Measurements from ENCODE around the gene GRHPR. TPM values are rescaled to one million over a fixed set of nuclear protein-coding genes. Genes with fewer than 3 reads are reported as not detected.

GRHPR gene
- polyA plus RNA-seq, 2 of the 4 experiments (the other 2 are of a cell fraction): 111 to 146 TPM

DNA sequence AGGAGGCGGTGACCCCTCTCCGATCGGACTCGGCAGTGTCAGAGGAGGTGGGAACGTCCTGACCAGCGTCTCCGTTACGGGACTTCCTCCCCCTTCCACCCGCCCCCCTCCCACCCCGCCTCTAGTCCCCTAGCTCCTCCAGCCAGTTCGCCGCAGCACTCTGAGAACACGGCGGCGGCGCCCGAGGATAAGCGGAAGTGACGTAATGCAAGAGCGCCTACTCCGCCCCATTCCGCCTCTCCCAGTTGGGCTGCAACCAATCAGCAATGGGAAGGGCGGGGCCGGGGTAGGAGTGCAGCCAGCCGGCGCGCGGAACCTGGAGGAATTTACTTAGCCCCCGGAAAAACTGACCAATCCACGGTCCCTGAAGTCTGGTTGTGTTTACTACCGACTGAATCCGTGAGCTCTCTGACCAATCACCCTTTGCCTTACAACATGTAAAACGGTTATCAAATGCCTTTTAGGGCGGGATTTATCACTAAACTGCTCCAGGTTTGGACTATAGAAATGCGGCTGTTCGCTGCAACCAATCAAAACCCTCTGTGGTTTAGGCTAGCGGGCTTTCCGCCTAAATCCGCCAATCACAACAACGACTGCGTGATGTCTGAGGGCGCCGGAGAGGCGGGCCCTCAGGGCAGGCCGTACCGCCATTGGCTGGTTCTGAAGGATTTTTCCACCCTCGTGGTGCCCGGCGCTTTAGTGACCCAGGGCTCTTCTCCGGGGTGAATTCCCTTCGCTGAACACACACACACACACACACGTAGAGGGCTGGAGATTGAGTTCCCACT, 42.9 kb downstream of the GRHPR start, which contains the start of gene ZBTB5 (continued):
- TF ChIP-seq ZC3H11A (IDR thresholded peaks at IDR 0.05) (no peak), ZNF302 (CRISPR knock-in tag; IDR thresholded peaks at IDR 0.05) (no peak), RARB (CRISPR knock-in tag; IDR thresholded peaks at IDR 0.05) (no peak), NPAS2 (CRISPR knock-in tag; IDR thresholded peaks at IDR 0.05; ENCODE audit: borderline replicate concordance) (no peak), TP53 (CRISPR knock-in tag; IDR thresholded peaks at IDR 0.05) (no peak), HOXA7 (CRISPR knock-in tag; IDR thresholded peaks at IDR 0.05) (no peak), CBX8 (IDR thresholded peaks at IDR 0.05) (no peak), MAX (IDR thresholded peaks at IDR 0.05) (0 out of 2 replicates have a peak, but pooled peaks have one; percentile 65), PBX3 (IDR thresholded peaks at IDR 0.05) (peak; percentile 48; the same call in 1 of the 2 replicates), ATOH8 (CRISPR knock-in tag; IDR thresholded peaks at IDR 0.05; ENCODE audit: low read depth) (no peak), FOSB (CRISPR knock-in tag; IDR thresholded peaks at IDR 0.05) (no peak), KDM5A (IDR thresholded peaks at IDR 0.05) (no peak), ZFP36 (IDR thresholded peaks at IDR 0.05; ENCODE audit: borderline replicate concordance, partially characterized antibody) (no peak), REST (IDR thresholded peaks at IDR 0.05) (no peak), SMC3 (IDR thresholded peaks at IDR 0.05) (no peak), EP300 (IDR thresholded peaks at IDR 0.05) (no peak), POLR2A (IDR thresholded peaks at IDR 0.05; ENCODE audit: low read length) (peak; percentile 79), PHF8 (IDR thresholded peaks at IDR 0.05; ENCODE audit: borderline replicate concordance, low read depth) (no peak), CTCF (IDR thresholded peaks at IDR 0.05) (no peak), USF2 (IDR thresholded peaks at IDR 0.05) (peak; percentile 53), BHLHE40 (IDR thresholded peaks at IDR 0.05; ENCODE audit: low read depth, low read length) (no peak), EHF (CRISPR knock-in tag; IDR thresholded peaks at IDR 0.05) (no peak), HEYL (CRISPR knock-in tag; IDR thresholded peaks at IDR 0.05) (no peak)
- TF ChIP-seq, protein P1, sequence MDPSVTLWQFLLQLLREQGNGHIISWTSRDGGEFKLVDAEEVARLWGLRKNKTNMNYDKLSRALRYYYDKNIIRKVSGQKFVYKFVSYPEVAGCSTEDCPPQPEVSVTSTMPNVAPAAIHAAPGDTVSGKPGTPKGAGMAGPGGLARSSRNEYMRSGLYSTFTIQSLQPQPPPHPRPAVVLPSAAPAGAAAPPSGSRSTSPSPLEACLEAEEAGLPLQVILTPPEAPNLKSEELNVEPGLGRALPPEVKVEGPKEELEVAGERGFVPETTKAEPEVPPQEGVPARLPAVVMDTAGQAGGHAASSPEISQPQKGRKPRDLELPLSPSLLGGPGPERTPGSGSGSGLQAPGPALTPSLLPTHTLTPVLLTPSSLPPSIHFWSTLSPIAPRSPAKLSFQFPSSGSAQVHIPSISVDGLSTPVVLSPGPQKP (IDR thresholded peaks at IDR 0.05; ENCODE audit: low read depth, low read length): no peak
- TF ChIP-seq, protein P2, sequence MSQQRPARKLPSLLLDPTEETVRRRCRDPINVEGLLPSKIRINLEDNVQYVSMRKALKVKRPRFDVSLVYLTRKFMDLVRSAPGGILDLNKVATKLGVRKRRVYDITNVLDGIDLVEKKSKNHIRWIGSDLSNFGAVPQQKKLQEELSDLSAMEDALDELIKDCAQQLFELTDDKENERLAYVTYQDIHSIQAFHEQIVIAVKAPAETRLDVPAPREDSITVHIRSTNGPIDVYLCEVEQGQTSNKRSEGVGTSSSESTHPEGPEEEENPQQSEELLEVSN (IDR thresholded peaks at IDR 0.05; ENCODE audit: borderline replicate concordance, low read depth): peak; percentile 71
- TF ChIP-seq, protein P3, sequence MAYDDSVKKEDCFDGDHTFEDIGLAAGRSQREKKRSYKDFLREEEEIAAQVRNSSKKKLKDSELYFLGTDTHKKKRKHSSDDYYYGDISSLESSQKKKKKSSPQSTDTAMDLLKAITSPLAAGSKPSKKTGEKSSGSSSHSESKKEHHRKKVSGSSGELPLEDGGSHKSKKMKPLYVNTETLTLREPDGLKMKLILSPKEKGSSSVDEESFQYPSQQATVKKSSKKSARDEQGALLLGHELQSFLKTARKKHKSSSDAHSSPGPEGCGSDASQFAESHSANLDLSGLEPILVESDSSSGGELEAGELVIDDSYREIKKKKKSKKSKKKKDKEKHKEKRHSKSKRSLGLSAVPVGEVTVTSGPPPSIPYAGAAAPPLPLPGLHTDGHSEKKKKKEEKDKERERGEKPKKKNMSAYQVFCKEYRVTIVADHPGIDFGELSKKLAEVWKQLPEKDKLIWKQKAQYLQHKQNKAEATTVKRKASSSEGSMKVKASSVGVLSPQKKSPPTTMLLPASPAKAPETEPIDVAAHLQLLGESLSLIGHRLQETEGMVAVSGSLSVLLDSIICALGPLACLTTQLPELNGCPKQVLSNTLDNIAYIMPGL (CRISPR knock-in tag; IDR thresholded peaks at IDR 0.05; ENCODE audit: borderline replicate concordance): no peak
- TF ChIP-seq, protein P4, sequence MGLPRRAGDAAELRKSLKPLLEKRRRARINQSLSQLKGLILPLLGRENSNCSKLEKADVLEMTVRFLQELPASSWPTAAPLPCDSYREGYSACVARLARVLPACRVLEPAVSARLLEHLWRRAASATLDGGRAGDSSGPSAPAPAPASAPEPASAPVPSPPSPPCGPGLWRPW (IDR thresholded peaks at IDR 0.05): no peak

Measured in A549 (cell line).